ENCODE results near the gene WLS. TPM values are rescaled to one million over a fixed set of nuclear protein-coding genes. Genes with fewer than 3 reads are reported as not detected.

Gene WLS
- total RNA-seq, 2 donors from 2014 or later: 74.5 to 92.1 TPM

GRCh38 chr1:68255301-68255700, 23.0 kb upstream of the WLS start:
- Histone ChIP-seq H3K4me3 (no peak overlapping the region), H3K27me3 (replicated peaks; ENCODE audit: insufficient read depth) (no peaks in the 10 kb centered on the region), H3K27ac (no peak overlapping the region), H3K4me1 (replicated peaks) (no peaks in the 10 kb centered on the region), H3K36me3 (no peaks in the 10 kb centered on the region), H3K9me3 (no peaks in the 10 kb centered on the region)
- DNase-seq (ENCODE audit: low spot score): no peak
- TF ChIP-seq CTCF (IDR thresholded peaks at IDR 0.05) (no peak), POLR2A (IDR thresholded peaks at IDR 0.05) (no peak), POLR2AphosphoS5 (IDR thresholded peaks at IDR 0.05) (no peak)
- WGBS: 86% methylated on average over 3 of the region's 3 CpGs
- intact Hi-C loops (cut with DNase I): no loop called here

- 56% methylated on average over 3 of the region's 3 CpGs for WGBS
- Histone ChIP-seq H3K4me3 (no peak overlapping the region), H3K27me3 (replicated peaks; ENCODE audit: insufficient read depth) (no peaks in the 10 kb centered on the region), H3K9me3 (no peaks in the 10 kb centered on the region), H3K4me1 (replicated peaks) (no peaks in the 10 kb centered on the region), H3K27ac (no peak overlapping the region), H3K36me3 (no peaks in the 10 kb centered on the region)
- intact Hi-C loops (cut with DNase I): no loop called here
- TF ChIP-seq POLR2A (IDR thresholded peaks at IDR 0.05): no peak
- no peak for TF ChIP-seq CTCF (IDR thresholded peaks at IDR 0.05)
- TF ChIP-seq POLR2AphosphoS5 (IDR thresholded peaks at IDR 0.05): no peak
- no peak for DNase-seq (ENCODE audit: low spot score)
Observed at GRCh38 chr1:68254667-68255226, 22.4 kb upstream of the WLS start.

DNA sequence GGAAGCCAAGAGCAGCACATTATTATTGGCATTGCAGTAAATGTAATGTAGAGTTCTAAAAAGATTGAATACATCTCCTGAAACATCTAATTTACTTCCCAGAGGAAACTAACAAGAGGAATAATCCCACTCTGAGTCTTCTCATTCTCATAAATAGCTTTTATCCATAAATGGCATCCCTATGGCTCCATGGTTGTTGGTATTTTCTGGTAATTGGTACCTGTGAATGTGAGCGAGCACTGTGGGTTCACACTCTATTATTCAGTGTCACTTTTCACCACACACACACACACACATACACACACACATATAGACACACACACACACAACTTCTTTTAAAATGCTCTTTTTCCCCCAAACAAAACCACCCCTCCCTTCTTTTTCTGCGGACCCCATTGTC, 4.7 kb upstream of the WLS start:
- no peak for DNase-seq (ENCODE audit: low spot score)
- Histone ChIP-seq H3K36me3 (no peaks in the 10 kb centered on the region), H3K4me1 (replicated peaks) (no peaks in the 10 kb centered on the region), H3K9me3 (no peaks in the 10 kb centered on the region), H3K27ac (no peak overlapping the region), H3K4me3 (no peak overlapping the region), H3K27me3 (replicated peaks; ENCODE audit: insufficient read depth) (no peaks in the 10 kb centered on the region)
- TF ChIP-seq POLR2A (IDR thresholded peaks at IDR 0.05): no peak
- TF ChIP-seq POLR2AphosphoS5 (IDR thresholded peaks at IDR 0.05): no peak
- TF ChIP-seq CTCF (IDR thresholded peaks at IDR 0.05): no peak
- intact Hi-C loops (cut with DNase I): no loop called here
- 93% methylated on average over 2 of the region's 2 CpGs for WGBS

DNA sequence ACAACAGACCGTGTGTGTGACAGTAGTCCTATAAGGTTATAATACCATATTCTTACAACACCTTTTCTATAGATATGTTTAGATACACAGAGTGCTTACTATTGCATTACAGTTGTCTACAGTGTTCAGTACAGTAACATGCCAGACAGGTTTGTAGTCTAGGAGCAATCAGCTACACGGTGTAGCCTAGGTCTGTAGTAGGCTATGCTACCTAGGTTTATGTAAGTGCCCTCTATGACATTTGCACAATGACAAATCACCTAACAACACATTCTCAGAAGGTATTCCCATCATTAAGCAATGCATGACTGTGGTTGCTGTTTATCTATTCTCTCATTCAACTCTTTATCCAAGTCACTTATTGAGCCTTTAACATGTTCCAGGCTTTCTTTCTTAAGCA, 1.8 kb upstream of the WLS start:
- WGBS: 77% methylated on average over 2 of the region's 2 CpGs
- Histone ChIP-seq H3K4me1 (replicated peaks) (no peaks in the 10 kb centered on the region), H3K27me3 (replicated peaks; ENCODE audit: insufficient read depth) (no peaks in the 10 kb centered on the region), H3K27ac (no peak overlapping the region), H3K9me3 (no peaks in the 10 kb centered on the region), H3K4me3 (no peak overlapping the region), H3K36me3 (no peaks in the 10 kb centered on the region)
- TF ChIP-seq POLR2A (IDR thresholded peaks at IDR 0.05): no peak
- TF ChIP-seq CTCF (IDR thresholded peaks at IDR 0.05): no peak
- no peak for TF ChIP-seq POLR2AphosphoS5 (IDR thresholded peaks at IDR 0.05)
- DNase-seq (ENCODE audit: low spot score): no peak
- intact Hi-C loops (cut with DNase I): loop anchor here (5.0 kb wide), 3 partner anchors 88 to 112 kb away; no protein-coding TSS in a partner anchor

DNA sequence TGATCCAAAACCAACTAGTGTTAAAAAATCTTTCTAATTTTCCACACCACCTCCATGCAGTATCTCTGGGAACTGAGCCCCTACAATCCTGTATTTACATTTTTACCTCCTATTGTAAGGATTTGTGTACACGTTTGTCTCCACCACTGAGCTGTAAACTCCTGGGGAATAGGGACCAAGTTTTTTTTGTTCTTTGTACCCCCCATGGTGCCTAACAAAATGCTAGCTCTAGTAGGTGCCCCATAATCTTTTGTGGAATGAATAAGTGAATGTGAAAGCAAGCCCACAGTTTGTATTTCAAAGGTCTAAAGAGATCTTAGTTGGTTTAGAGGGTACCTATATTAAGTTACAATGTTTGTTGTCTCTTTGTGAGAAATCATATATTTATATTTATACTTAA, 879 bp upstream of the WLS start:
- H3K27ac ChIP-seq: peak overlapping the region; percentile 85 to 87
- no peaks in the 10 kb centered on the region for H3K36me3 ChIP-seq
- 23% methylated on average over 1 of the region's 1 CpG for WGBS
- no peak for DNase-seq (ENCODE audit: low spot score)
- no peaks in the 10 kb centered on the region for H3K4me1 ChIP-seq (replicated peaks)
- H3K4me3 ChIP-seq: peak overlapping the region; percentile 58 to 81
- intact Hi-C loops (cut with DNase I): loop anchor here (5.0 kb wide), 3 partner anchors 89 to 111 kb away; no protein-coding TSS in a partner anchor
- TF ChIP-seq POLR2AphosphoS5 (IDR thresholded peaks at IDR 0.05) (no peak), CTCF (IDR thresholded peaks at IDR 0.05) (no peak), POLR2A (IDR thresholded peaks at IDR 0.05) (no peak)
- H3K27me3 ChIP-seq (replicated peaks; ENCODE audit: insufficient read depth): no peaks in the 10 kb centered on the region
- no peaks in the 10 kb centered on the region for H3K9me3 ChIP-seq
